ENCODE measurements around the gene LRRN2. TPM values are rescaled to one million over a fixed set of nuclear protein-coding genes. Genes with fewer than 3 reads are reported as not detected.

The LRRN2 gene
- total RNA-seq, 3 donors from 2014 or later: not detected

GRCh38 chr1:204628868-204629267 lies 56.7 kb downstream of the LRRN2 start:
- ATAC-seq (no peak), DNase-seq (no peak)
- Mint-ChIP-seq H3K36me3 (ENCODE audit: insufficient read depth) (no peaks in the 10 kb centered on the region), H3K27me3 (ENCODE audit: low read depth) (peaks cover 26% of the 10 kb centered on the region), H3K4me3 (no peak overlapping the region), H3K4me1 (ENCODE audit: low read depth) (no peaks in the 10 kb centered on the region), H3K9me3 (no peaks in the 10 kb centered on the region)

- peaks cover 22% of the 10 kb centered on the region for H3K27me3 Mint-ChIP-seq (ENCODE audit: low read depth)
- H3K36me3 Mint-ChIP-seq (ENCODE audit: insufficient read depth): no peaks in the 10 kb centered on the region
- H3K4me3 Mint-ChIP-seq: no peak overlapping the region
- DNase-seq (no peak), ATAC-seq (no peak)
- H3K4me1 Mint-ChIP-seq (ENCODE audit: low read depth): no peaks in the 10 kb centered on the region
- H3K9me3 Mint-ChIP-seq: no peaks in the 10 kb centered on the region
Measured at GRCh38 chr1:204627436-204627835, 58.1 kb downstream of the LRRN2 start.

GRCh38 chr1:204626381-204626780 lies 59.2 kb downstream of the LRRN2 start:
- DNase-seq (no peak), ATAC-seq (no peak)
- Mint-ChIP-seq H3K36me3 (ENCODE audit: insufficient read depth) (no peaks in the 10 kb centered on the region), H3K9me3 (no peaks in the 10 kb centered on the region), H3K27me3 (ENCODE audit: low read depth) (peaks cover 15% of the 10 kb centered on the region), H3K4me1 (ENCODE audit: low read depth) (no peaks in the 10 kb centered on the region), H3K4me3 (no peak overlapping the region)

GRCh38 chr1:204624631-204625216 lies 60.8 kb downstream of the LRRN2 start:
- Mint-ChIP-seq H3K9me3 (no peaks in the 10 kb centered on the region), H3K27me3 (ENCODE audit: low read depth) (peaks cover 7% of the 10 kb centered on the region), H3K4me3 (no peak overlapping the region), H3K36me3 (ENCODE audit: insufficient read depth) (no peaks in the 10 kb centered on the region), H3K4me1 (ENCODE audit: low read depth) (no peaks in the 10 kb centered on the region)
- ATAC-seq (no peak), DNase-seq (no peak)

- DNase-seq (no peak), ATAC-seq (peak in 1 of 2 donors; percentile 32)
- H3K27me3 Mint-ChIP-seq (ENCODE audit: low read depth): no peaks in the 10 kb centered on the region
- no peaks in the 10 kb centered on the region for H3K4me1 Mint-ChIP-seq (ENCODE audit: low read depth)
- no peaks in the 10 kb centered on the region for H3K9me3 Mint-ChIP-seq
- no peaks in the 10 kb centered on the region for H3K36me3 Mint-ChIP-seq (ENCODE audit: insufficient read depth)
- H3K4me3 Mint-ChIP-seq: no peak overlapping the region
Measured at GRCh38 chr1:204623894-204624361, 61.6 kb downstream of the LRRN2 start.

- ATAC-seq (no peak), DNase-seq (no peak)
- H3K4me3 Mint-ChIP-seq: no peak overlapping the region
- H3K4me1 Mint-ChIP-seq (ENCODE audit: low read depth): no peaks in the 10 kb centered on the region
- H3K9me3 Mint-ChIP-seq: no peaks in the 10 kb centered on the region
- no peaks in the 10 kb centered on the region for H3K27me3 Mint-ChIP-seq (ENCODE audit: low read depth)
- H3K36me3 Mint-ChIP-seq (ENCODE audit: insufficient read depth): no peaks in the 10 kb centered on the region
Measured at GRCh38 chr1:204623365-204623893, 62.1 kb downstream of the LRRN2 start.

- no peak overlapping the region for H3K4me3 Mint-ChIP-seq
- no peaks in the 10 kb centered on the region for H3K36me3 Mint-ChIP-seq (ENCODE audit: insufficient read depth)
- no peaks in the 10 kb centered on the region for H3K4me1 Mint-ChIP-seq (ENCODE audit: low read depth)
- H3K27me3 Mint-ChIP-seq (ENCODE audit: low read depth): no peaks in the 10 kb centered on the region
- ATAC-seq (no peak), DNase-seq (no peak)
- H3K9me3 Mint-ChIP-seq: no peaks in the 10 kb centered on the region
Measured at GRCh38 chr1:204621996-204622395, 63.5 kb downstream of the LRRN2 start.

- Mint-ChIP-seq H3K9me3 (no peaks in the 10 kb centered on the region), H3K36me3 (ENCODE audit: insufficient read depth) (peaks cover under 1% of the 10 kb centered on the region), H3K4me3 (no peak overlapping the region), H3K27me3 (ENCODE audit: low read depth) (no peaks in the 10 kb centered on the region), H3K4me1 (ENCODE audit: low read depth) (no peaks in the 10 kb centered on the region)
- no peak for ATAC-seq
- DNase-seq: no peak
Measured at GRCh38 chr1:204621396-204621795, 64.1 kb downstream of the LRRN2 start.

GRCh38 chr1:204619721-204620120 lies 65.8 kb downstream of the LRRN2 start:
- ATAC-seq: no peak
- Mint-ChIP-seq H3K9me3 (no peaks in the 10 kb centered on the region), H3K27me3 (ENCODE audit: low read depth) (no peaks in the 10 kb centered on the region), H3K4me1 (ENCODE audit: low read depth) (no peaks in the 10 kb centered on the region), H3K36me3 (ENCODE audit: insufficient read depth) (peaks cover 3% of the 10 kb centered on the region), H3K4me3 (no peak overlapping the region)
- no peak for DNase-seq

GRCh38 chr1:204618148-204618760 lies 67.3 kb downstream of the LRRN2 start:
- H3K4me3 Mint-ChIP-seq: no peak overlapping the region
- H3K9me3 Mint-ChIP-seq: no peaks in the 10 kb centered on the region
- peaks cover 3% of the 10 kb centered on the region for H3K36me3 Mint-ChIP-seq (ENCODE audit: insufficient read depth)
- ATAC-seq (no peak), DNase-seq (no peak)
- H3K27me3 Mint-ChIP-seq (ENCODE audit: low read depth): no peaks in the 10 kb centered on the region
- H3K4me1 Mint-ChIP-seq (ENCODE audit: low read depth): no peaks in the 10 kb centered on the region

GRCh38 chr1:204617256-204618147 lies 68.0 kb downstream of the LRRN2 start:
- Mint-ChIP-seq H3K4me1 (ENCODE audit: low read depth) (no peaks in the 10 kb centered on the region), H3K4me3 (no peak overlapping the region), H3K27me3 (ENCODE audit: low read depth) (no peaks in the 10 kb centered on the region), H3K36me3 (ENCODE audit: insufficient read depth) (peaks cover 3% of the 10 kb centered on the region), H3K9me3 (no peaks in the 10 kb centered on the region)
- DNase-seq: no peak
- ATAC-seq: no peak

GRCh38 chr1:204616641-204617040 lies 68.9 kb downstream of the LRRN2 start:
- ATAC-seq (no peak), DNase-seq (no peak)
- Mint-ChIP-seq H3K4me1 (ENCODE audit: low read depth) (no peaks in the 10 kb centered on the region), H3K27me3 (ENCODE audit: low read depth) (no peaks in the 10 kb centered on the region), H3K9me3 (no peaks in the 10 kb centered on the region), H3K36me3 (ENCODE audit: insufficient read depth) (peaks cover 3% of the 10 kb centered on the region), H3K4me3 (no peak overlapping the region)

GRCh38 chr1:204615881-204616280 lies 69.7 kb downstream of the LRRN2 start:
- ATAC-seq: no peak

GRCh38 chr1:204613636-204614035 lies 71.9 kb downstream of the LRRN2 start:
- Mint-ChIP-seq H3K4me3 (no peak overlapping the region), H3K4me1 (ENCODE audit: low read depth) (no peaks in the 10 kb centered on the region), H3K27me3 (ENCODE audit: low read depth) (no peaks in the 10 kb centered on the region), H3K36me3 (ENCODE audit: insufficient read depth) (peaks cover 3% of the 10 kb centered on the region), H3K9me3 (no peaks in the 10 kb centered on the region)
- DNase-seq (no peak), ATAC-seq (no peak)

More at GRCh38 chr1:204615881-204616280, 69.7 kb downstream of the LRRN2 start:
- H3K4me3 Mint-ChIP-seq: no peak overlapping the region
- peaks cover 3% of the 10 kb centered on the region for H3K36me3 Mint-ChIP-seq (ENCODE audit: insufficient read depth)
- H3K9me3 Mint-ChIP-seq: no peaks in the 10 kb centered on the region
- DNase-seq: no peak
- no peaks in the 10 kb centered on the region for H3K4me1 Mint-ChIP-seq (ENCODE audit: low read depth)
- no peaks in the 10 kb centered on the region for H3K27me3 Mint-ChIP-seq (ENCODE audit: low read depth)
